ENCODE measurements around the gene KRTAP3-2. TPM values are rescaled to one million over a fixed set of nuclear protein-coding genes. Genes with fewer than 3 reads are reported as not detected.

KRTAP3-2 gene
- total RNA-seq, 1 experiment from 2014 or later = not detected

GRCh38 chr17:40956401-40957254, 43.1 kb downstream of the KRTAP3-2 start (continued):
- TF ChIP-seq EGR1 (IDR thresholded peaks at IDR 0.05; ENCODE audit: low read depth) = peak; percentile 92
- TF ChIP-seq ZFX (IDR thresholded peaks at IDR 0.05) = no peak
- TF ChIP-seq EZH2phosphoT487 (IDR thresholded peaks at IDR 0.05; ENCODE audit: borderline replicate concordance) = no peak
- peak; percentile 100 for TF ChIP-seq TCF7L2 (IDR thresholded peaks at IDR 0.05; ENCODE audit: borderline replicate concordance, extremely low read depth, insufficient read depth, insufficient read length)
- TF ChIP-seq CEBPB (IDR thresholded peaks at IDR 0.05; ENCODE audit: low read depth) = peak; percentile 100

- DNase-seq (ENCODE audit: low read depth, low spot score) (peak; percentile 85), ATAC-seq (no peak)
- intact Hi-C loops (cut with micrococcal nuclease) = no loop called here
- BruUV-seq (replicated peaks) = no TSS peak
- RAD21 ChIA-PET (ENCODE audit: low non-redundant PET in 1 of 2, low total read pairs in 2 of 2, uncharacterized antibody in 2 of 2, unreplicated experiment in 2 of 2) = no interaction called here
- H2AFZ ChIP-seq (ENCODE audit: low read depth, low read length, poor library complexity, severe bottlenecking) = no peak overlapping the region
- no peaks in the 10 kb centered on the region for H3K79me2 ChIP-seq (ENCODE audit: insufficient read depth, low read length)
- CTCF ChIA-PET = interaction anchor here (0.7 kb wide), 1 partner anchor 46 kb away, joined by 3 read pairs; no protein-coding TSS in a partner anchor
- no peaks in the 10 kb centered on the region for H3K9me3 ChIP-seq (ENCODE audit: control insufficient read depth in 1 of 2, insufficient read depth in 1 of 2, low read depth in 1 of 2, low read length in 2 of 2)
- peaks cover 91 to 100% of the 10 kb centered on the region in 2 experiments for H3K4me1 ChIP-seq (ENCODE audit: control insufficient read depth in 1 of 2, insufficient read depth in 2 of 2, low read length in 2 of 2)
- H3K27me3 ChIP-seq (ENCODE audit: insufficient read depth, low read length) = no peaks in the 10 kb centered on the region
- H4K20me1 ChIP-seq (ENCODE audit: insufficient read depth) = no peaks in the 10 kb centered on the region
- no peak overlapping the region for H3K4me3 ChIP-seq (replicated peaks in 1 of 2; ENCODE audit: low read depth in 1 of 2, low read length in 2 of 2)
- H3K27ac ChIP-seq (ENCODE audit: low read depth, low read length) = peak overlapping the region; percentile 99
- H3K36me3 ChIP-seq (ENCODE audit: control insufficient read depth in 1 of 2, insufficient read depth in 2 of 2, low read length in 2 of 2) = no peaks in the 10 kb centered on the region
- peak overlapping the region; percentile 63 for H3K9ac ChIP-seq (ENCODE audit: low read length)
- POLR2A ChIA-PET = interaction anchor here (0.6 kb wide), 1 partner anchor 541 kb away, joined by 3 read pairs; no protein-coding TSS in a partner anchor
- H3K4me2 ChIP-seq (ENCODE audit: low read length) = peak overlapping the region; percentile 55
- H3K9me2 ChIP-seq (ENCODE audit: insufficient read depth) = no peaks in the 10 kb centered on the region
- TF ChIP-seq EZH2phosphoT487 (IDR thresholded peaks at IDR 0.05; ENCODE audit: borderline replicate concordance) (no peak), POLR2AphosphoS5 (IDR thresholded peaks at IDR 0.05; ENCODE audit: low read depth, low read length) (peak; percentile 48; the same call in 1 of the 2 replicates), MAX (IDR thresholded peaks at IDR 0.05) (no peak), CEBPB (IDR thresholded peaks at IDR 0.05; ENCODE audit: low read depth) (peak; percentile 89), EZH2 (IDR thresholded peaks at IDR 0.05) (no peak), JUND (IDR thresholded peaks at IDR 0.05) (peak; percentile 72), CTCF (IDR thresholded peaks at IDR 0.05 in 2 of 3, conservative IDR thresholded peaks at IDR 0.05 in 1 of 3; ENCODE audit: borderline replicate concordance in 1 of 3, insufficient read depth in 1 of 3, low read depth in 2 of 3, low read length in 2 of 3) (no peak), FOSL1 (IDR thresholded peaks at IDR 0.05; ENCODE audit: low read depth) (peak; percentile 68), POLR2A (IDR thresholded peaks at IDR 0.05; ENCODE audit: borderline replicate concordance, extremely low read depth, insufficient read depth, insufficient read length) (no peak), ZFX (IDR thresholded peaks at IDR 0.05) (no peak), RAD21 (IDR thresholded peaks at IDR 0.05; ENCODE audit: low read depth) (no peak; the same call in 1 of the 2 replicates), SP1 (IDR thresholded peaks at IDR 0.05; ENCODE audit: low read depth) (peak; percentile 96), SRF (IDR thresholded peaks at IDR 0.05; ENCODE audit: low read depth) (peak; percentile 39; the same call in 1 of the 2 replicates)
- TF ChIP-seq, protein P1, sequence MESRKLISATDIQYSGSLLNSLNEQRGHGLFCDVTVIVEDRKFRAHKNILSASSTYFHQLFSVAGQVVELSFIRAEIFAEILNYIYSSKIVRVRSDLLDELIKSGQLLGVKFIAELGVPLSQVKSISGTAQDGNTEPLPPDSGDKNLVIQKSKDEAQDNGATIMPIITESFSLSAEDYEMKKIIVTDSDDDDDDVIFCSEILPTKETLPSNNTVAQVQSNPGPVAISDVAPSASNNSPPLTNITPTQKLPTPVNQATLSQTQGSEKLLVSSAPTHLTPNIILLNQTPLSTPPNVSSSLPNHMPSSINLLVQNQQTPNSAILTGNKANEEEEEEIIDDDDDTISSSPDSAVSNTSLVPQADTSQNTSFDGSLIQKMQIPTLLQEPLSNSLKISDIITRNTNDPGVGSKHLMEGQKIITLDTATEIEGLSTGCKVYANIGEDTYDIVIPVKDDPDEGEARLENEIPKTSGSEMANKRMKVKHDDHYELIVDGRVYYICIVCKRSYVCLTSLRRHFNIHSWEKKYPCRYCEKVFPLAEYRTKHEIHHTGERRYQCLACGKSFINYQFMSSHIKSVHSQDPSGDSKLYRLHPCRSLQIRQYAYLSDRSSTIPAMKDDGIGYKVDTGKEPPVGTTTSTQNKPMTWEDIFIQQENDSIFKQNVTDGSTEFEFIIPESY (IDR thresholded peaks at IDR 0.05; ENCODE audit: extremely low read depth, insufficient replicate concordance, low read length) = no peak
- TF ChIP-seq, protein P2, sequence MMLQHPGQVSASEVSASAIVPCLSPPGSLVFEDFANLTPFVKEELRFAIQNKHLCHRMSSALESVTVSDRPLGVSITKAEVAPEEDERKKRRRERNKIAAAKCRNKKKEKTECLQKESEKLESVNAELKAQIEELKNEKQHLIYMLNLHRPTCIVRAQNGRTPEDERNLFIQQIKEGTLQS (IDR thresholded peaks at IDR 0.05) = no peak
Observed at GRCh38 chr17:40953881-40954280, 45.8 kb downstream of the KRTAP3-2 start.

Measured in HCT116 (cell line).